WI38 (cell line): ENCODE measurements around the gene GLT1D1.

Experiments used
- H3K4me3 ChIP-seq: 2 replicates; pipeline ENCODE4 v1.5.1; 2011; ENCODE audit warnings: low read depth, mild to moderate bottlenecking, control low read depth, low read length
- TF ChIP-seq, protein P1 (sequence below): IDR thresholded peaks from 2 replicates; pipeline ENCODE4 v1.5.1; 2012; ENCODE audit warnings: low read depth, mild to moderate bottlenecking, control low read depth, low read length

Gene GLT1D1

DNA sequence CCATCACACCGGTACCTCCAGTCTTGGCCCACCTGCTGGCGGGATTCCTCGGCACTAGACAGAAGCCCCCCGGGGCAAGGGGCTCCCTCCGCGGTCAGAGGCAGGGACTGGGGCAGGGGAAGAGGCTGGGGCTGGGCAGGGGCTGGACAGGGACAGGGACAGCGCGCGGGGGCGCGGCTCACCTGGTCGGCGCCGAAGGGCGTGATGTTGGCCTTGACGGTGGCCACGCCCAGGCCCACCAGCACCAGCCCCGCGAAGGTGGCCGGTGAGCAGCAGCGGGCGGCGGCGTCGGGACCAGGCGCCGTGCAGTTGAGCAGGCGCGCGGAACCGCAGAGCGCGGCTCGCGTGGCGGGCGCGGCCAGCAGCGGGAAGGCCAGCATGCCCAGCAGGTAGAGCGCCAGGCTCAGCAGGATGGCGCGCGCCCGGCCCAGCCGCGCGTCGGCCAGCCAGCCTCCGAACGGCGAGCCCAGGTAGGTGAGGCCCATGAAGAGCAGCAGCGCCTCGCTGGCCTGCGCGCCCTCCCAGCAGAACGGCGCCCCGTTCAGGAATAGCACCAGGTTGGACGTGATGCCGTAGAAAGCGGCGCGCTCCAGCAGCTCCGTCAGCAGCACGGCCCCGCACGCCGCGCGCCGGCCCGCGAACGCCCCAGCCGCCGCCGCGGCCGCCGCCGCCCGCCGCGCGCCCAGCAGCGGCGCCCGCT is 29.9 kb upstream of the GLT1D1 start:
- TF ChIP-seq, protein P1, sequence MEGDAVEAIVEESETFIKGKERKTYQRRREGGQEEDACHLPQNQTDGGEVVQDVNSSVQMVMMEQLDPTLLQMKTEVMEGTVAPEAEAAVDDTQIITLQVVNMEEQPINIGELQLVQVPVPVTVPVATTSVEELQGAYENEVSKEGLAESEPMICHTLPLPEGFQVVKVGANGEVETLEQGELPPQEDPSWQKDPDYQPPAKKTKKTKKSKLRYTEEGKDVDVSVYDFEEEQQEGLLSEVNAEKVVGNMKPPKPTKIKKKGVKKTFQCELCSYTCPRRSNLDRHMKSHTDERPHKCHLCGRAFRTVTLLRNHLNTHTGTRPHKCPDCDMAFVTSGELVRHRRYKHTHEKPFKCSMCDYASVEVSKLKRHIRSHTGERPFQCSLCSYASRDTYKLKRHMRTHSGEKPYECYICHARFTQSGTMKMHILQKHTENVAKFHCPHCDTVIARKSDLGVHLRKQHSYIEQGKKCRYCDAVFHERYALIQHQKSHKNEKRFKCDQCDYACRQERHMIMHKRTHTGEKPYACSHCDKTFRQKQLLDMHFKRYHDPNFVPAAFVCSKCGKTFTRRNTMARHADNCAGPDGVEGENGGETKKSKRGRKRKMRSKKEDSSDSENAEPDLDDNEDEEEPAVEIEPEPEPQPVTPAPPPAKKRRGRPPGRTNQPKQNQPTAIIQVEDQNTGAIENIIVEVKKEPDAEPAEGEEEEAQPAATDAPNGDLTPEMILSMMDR, result no peak
- H3K4me3 ChIP-seq, result peak overlapping the region; percentile 84

GRCh38 chr12:128823916-128824839 is 29.1 kb upstream of the GLT1D1 start, which contains the start of gene SLC15A4:
SLC15A4 (minus strand) TSS chr12:128823958; CDS start chr12:128823943, 15 bp downstream.
- TF ChIP-seq, protein P1, result no peak

DNA sequence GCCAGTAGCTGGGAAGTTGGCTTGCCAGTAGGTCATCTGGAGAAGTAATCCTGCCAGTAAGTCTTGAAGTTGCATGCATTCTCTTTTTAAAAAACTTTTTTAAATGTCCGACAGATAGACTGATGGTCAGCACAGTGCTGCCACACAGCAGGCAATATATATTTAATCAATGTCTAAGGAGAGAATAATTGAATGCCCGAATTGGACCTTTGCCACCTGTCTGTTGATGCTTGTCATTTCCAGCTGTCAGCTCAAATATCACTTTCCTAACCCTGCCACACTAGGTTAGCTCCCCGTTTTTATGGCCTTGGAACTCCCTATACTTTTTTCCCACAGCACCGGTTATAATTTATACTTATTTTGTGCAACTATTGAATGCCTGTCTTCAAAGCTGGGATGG is 27.4 kb upstream of the GLT1D1 start:
- TF ChIP-seq, protein P1, result no peak
- H3K4me3 ChIP-seq, result no peak overlapping the region

More at GRCh38 chr12:128823916-128824839, 29.1 kb upstream of the GLT1D1 start, which contains the start of gene SLC15A4:
- H3K4me3 ChIP-seq, result peak within 1 kb of the TSS; percentile 84

DNA sequence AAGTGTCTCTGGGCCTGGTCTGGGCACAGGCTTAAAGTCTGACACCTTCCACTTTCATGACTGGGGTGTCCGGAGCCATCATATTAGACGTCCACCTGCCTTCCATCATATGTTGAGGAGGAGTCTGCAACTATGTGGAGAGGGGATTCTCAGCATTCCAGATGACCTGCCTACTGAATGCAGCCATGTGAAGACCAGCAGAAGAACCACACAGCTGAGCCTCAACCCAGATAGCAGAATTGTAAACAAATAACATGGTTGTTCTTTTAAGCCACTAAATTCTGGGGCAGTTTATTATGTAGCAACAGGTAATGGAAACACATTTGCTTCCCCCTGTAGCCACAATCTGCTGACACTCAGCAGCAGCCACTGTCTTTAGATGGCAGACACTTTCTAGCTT is 25.6 kb upstream of the GLT1D1 start:
- H3K4me3 ChIP-seq, result no peak overlapping the region
- TF ChIP-seq, protein P1, result no peak

DNA sequence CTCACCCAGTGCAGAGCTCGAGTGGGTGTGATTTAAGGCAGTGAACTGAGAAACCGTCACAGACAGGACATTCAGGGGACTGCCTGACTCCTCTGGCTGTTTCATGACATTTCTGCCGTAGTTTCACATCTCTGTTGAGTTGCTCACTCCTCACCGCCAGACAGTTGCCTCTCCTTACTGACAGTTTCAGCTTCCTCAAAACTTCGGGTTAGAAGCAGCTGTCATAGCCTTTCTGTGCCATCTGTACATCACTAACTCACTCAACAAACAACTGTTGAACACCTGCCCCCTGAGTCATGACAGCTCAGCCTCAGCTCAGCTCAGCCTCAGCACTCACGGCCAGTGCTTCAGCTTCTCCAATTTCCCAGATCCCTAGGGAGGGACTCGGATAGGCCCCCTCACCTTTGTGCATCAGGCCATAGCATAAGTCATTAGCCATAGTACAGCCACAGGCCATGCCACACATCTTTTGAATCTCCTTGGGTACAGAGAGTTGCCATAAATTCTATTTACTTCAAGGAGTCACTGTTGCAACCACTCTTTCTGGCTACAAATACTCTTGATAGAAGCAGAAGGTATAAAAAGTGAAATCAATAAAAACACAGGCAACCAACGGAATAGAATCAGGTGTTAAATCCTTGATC is 23.3 kb upstream of the GLT1D1 start:
- no peak overlapping the region for H3K4me3 ChIP-seq

DNA sequence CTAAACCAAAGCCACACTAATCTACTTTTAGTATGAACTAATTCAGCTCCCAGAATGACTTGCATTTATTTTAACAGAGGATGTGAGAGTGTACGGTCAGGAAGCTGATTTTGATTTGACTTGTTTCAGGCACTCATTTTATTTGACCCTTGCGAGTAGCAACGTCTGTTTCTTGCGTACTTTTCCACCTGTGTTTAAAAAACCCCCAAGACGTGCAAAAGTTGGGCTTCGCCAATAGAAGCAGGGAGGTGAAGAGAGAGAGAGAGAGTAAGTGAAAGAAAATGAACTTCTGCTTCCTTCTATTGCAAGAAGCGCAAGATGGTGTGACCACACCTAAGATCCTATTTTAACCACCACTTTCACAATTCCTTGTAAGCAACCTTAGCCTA is 22.8 kb upstream of the GLT1D1 start:
- TF ChIP-seq, protein P1, result no peak
- no peak overlapping the region for H3K4me3 ChIP-seq

More for the DNA sequence above, 23.3 kb upstream of the GLT1D1 start:
- TF ChIP-seq, protein P1, result no peak
